ENCODE measurements around the gene PDCD1LG2.

GRCh38 chr9:5478206-5478605 is 32.1 kb upstream of the PDCD1LG2 start:
- TF ChIP-seq POLR2A (IDR thresholded peaks at IDR 0.05) (no peak), CTCF (IDR thresholded peaks at IDR 0.05) (no peak), EP300 (IDR thresholded peaks at IDR 0.05) (no peak), POLR2AphosphoS5 (IDR thresholded peaks at IDR 0.05) (no peak)

Data from stomach (tissue), 4 donors.